ENCODE data around the gene FOXL2. TPM values are rescaled to one million over a fixed set of nuclear protein-coding genes. Genes with fewer than 3 reads are reported as not detected.

Gene FOXL2
- total and polyA plus RNA-seq, 10 donors: not detected

DNA sequence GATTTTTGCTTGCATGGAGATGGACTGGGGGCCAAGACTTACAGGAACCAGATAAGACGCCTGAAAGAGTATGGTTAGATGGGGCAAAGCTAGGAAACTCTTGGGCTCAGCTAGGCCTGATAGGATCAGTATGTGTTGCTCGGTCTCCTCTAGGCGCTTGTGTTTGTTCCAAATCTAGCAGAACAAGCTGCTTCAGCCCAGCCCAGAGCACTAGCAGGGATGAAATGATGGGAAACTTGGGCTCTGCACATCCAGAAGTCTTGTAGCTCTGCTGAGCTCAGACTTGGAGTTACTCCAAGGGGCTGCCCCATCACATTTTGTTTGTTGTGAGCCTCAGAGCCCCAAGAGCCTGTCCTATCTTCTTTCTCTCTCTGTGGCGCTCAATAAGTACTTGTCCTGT, 34.7 kb downstream of the FOXL2 start:
- H3K4me1 ChIP-seq: peaks cover 0 to 26% (median 18%) of the 10 kb centered on the region in 6 donors
- DNase-seq: no peak
- no peak overlapping the region for H3K27ac ChIP-seq
- no peaks in the 10 kb centered on the region for H3K36me3 ChIP-seq
- WGBS, 5 donors: 88 to 96% (median 94%) methylated on average over 4 of the region's 4 CpGs
- intact Hi-C loops (cut with DNase I; ENCODE audit: low total_unique reads): no loop called here
- no peaks in the 10 kb centered on the region for H3K9me3 ChIP-seq
- no peaks in the 10 kb centered on the region for H3K27me3 ChIP-seq (replicated peaks in 1 of 7)
- TF ChIP-seq, protein P1, sequence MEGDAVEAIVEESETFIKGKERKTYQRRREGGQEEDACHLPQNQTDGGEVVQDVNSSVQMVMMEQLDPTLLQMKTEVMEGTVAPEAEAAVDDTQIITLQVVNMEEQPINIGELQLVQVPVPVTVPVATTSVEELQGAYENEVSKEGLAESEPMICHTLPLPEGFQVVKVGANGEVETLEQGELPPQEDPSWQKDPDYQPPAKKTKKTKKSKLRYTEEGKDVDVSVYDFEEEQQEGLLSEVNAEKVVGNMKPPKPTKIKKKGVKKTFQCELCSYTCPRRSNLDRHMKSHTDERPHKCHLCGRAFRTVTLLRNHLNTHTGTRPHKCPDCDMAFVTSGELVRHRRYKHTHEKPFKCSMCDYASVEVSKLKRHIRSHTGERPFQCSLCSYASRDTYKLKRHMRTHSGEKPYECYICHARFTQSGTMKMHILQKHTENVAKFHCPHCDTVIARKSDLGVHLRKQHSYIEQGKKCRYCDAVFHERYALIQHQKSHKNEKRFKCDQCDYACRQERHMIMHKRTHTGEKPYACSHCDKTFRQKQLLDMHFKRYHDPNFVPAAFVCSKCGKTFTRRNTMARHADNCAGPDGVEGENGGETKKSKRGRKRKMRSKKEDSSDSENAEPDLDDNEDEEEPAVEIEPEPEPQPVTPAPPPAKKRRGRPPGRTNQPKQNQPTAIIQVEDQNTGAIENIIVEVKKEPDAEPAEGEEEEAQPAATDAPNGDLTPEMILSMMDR (IDR thresholded peaks at IDR 0.05 in 8 of 11, conservative IDR thresholded peaks at IDR 0.05 in 3 of 11): no peak
- no peak for TF ChIP-seq POLR2AphosphoS5 (IDR thresholded peaks at IDR 0.05)
- TF ChIP-seq POLR2A (IDR thresholded peaks at IDR 0.05): no peak
- no peak overlapping the region for H3K4me3 ChIP-seq

DNA sequence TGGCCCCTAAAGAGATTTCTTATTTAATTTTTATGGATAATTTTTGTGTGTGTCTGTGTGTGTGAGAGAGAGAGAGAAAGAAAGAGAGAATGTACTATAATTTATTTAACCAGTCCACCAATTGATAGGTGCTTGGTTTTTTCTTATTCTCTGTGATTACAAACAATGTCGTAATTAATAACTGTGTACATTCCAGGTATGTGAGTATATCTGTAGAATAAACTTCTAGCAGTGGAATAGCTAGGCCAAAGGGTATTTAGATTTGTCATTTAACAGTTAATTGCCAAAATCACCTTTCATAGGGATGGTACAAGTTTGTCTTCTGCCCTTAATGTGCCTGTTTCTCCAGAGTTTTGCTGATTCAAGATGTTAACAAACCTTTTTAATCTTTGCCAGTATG, 35.3 kb downstream of the FOXL2 start:
- intact Hi-C loops (cut with DNase I; ENCODE audit: low total_unique reads): no loop called here
- 93 to 100% (median 96%) methylated on average over 1 of the region's 1 CpG for WGBS, 5 donors

DNA sequence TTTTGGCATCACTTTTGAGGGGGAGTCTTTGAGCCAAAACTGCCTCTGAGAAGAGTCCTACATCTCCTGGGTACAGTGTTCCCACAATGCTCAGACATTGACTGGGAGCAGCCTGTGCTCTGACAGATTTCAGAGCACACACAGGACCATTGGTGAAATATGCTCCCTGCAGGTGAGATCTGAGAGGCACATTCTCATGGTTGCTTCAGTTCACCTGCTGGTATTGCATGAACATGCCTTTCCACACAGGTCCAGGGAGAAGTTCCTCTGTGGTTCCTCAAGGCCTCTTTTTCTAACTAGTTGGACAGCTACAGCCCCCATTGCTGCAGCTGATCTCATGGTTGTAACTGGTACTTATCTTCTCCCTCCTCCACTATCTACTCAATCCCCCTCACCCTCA, 37.0 kb downstream of the FOXL2 start:
- H3K36me3 ChIP-seq: no peaks in the 10 kb centered on the region
- peaks cover 0 to 10% (median 3%) of the 10 kb centered on the region in 6 donors for H3K4me1 ChIP-seq
- H3K27ac ChIP-seq: peak overlapping the region in 2 of 8 donors; percentile 50 to 60
- intact Hi-C loops (cut with DNase I; ENCODE audit: low total_unique reads): no loop called here
- no peak for DNase-seq
- no peaks in the 10 kb centered on the region for H3K9me3 ChIP-seq
- H3K4me3 ChIP-seq: no peak overlapping the region
- TF ChIP-seq, protein P1 (IDR thresholded peaks at IDR 0.05 in 8 of 11, conservative IDR thresholded peaks at IDR 0.05 in 3 of 11): no peak
- TF ChIP-seq POLR2AphosphoS5 (IDR thresholded peaks at IDR 0.05) (no peak), POLR2A (IDR thresholded peaks at IDR 0.05) (no peak)
- H3K27me3 ChIP-seq (replicated peaks in 1 of 7): no peaks in the 10 kb centered on the region

More for the DNA sequence above, 35.3 kb downstream of the FOXL2 start:
- Histone ChIP-seq H3K4me3 (no peak overlapping the region), H3K4me1 (peaks cover 0 to 25% (median 15%) of the 10 kb centered on the region in 6 donors), H3K27me3 (replicated peaks in 1 of 7) (no peaks in the 10 kb centered on the region), H3K27ac (no peak overlapping the region), H3K9me3 (no peaks in the 10 kb centered on the region), H3K36me3 (no peaks in the 10 kb centered on the region)
- no peak for DNase-seq
- TF ChIP-seq POLR2AphosphoS5 (IDR thresholded peaks at IDR 0.05): no peak
- TF ChIP-seq POLR2A (IDR thresholded peaks at IDR 0.05): no peak
- TF ChIP-seq, protein P1 (IDR thresholded peaks at IDR 0.05 in 8 of 11, conservative IDR thresholded peaks at IDR 0.05 in 3 of 11): no peak

DNA sequence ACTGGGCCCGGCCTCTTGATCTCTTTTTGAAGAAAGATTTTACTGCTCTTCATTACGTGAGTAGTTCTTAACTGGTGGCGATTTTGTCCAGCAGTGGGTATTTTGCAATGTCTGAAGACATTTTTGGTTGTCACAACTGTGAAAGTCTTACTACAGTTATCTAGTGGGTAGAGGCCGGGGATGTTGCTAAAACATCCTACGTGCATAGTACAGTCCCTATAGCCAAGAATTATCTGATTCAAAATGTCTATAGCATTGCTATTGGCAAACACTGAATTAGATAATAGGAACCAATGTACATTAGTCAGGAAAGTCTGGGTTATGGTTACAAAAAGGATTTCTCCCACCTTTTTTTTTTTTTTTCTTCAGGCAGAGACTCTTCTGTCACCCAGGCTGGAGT, 38.1 kb downstream of the FOXL2 start:
- no peak for DNase-seq
- Histone ChIP-seq H3K4me3 (no peak overlapping the region), H3K27me3 (replicated peaks in 1 of 7) (no peaks in the 10 kb centered on the region), H3K36me3 (no peaks in the 10 kb centered on the region), H3K4me1 (peaks cover 0 to 5% (median 0%) of the 10 kb centered on the region in 6 donors), H3K27ac (peak overlapping the region in 6 of 8 donors; percentile 27 to 66 (median 46)), H3K9me3 (no peaks in the 10 kb centered on the region)
- intact Hi-C loops (cut with DNase I; ENCODE audit: low total_unique reads): no loop called here
- TF ChIP-seq, protein P1 (IDR thresholded peaks at IDR 0.05 in 8 of 11, conservative IDR thresholded peaks at IDR 0.05 in 3 of 11): no peak
- TF ChIP-seq POLR2AphosphoS5 (IDR thresholded peaks at IDR 0.05) (no peak), POLR2A (IDR thresholded peaks at IDR 0.05) (no peak)
- 53 to 93% (median 75%) methylated on average over 5 of the region's 5 CpGs for WGBS, 5 donors

Data from spleen (tissue), 11 donors.